BE2C (cell line): ENCODE measurements around the gene DCDC2.

Source experiments
- DNase-seq: peaks from one replicate; pipeline ENCODE4 v3.0.0-alpha.2; 2020
- H3K27me3 ChIP-seq: fragments of 250-450 bp; sonication (Bioruptor Pico); 2 replicates; pipeline ENCODE4 v1.5.1; 2020; ENCODE audit warnings: mild to moderate bottlenecking
- H3K36me3 ChIP-seq: fragments of 250-450 bp; sonication (Bioruptor Pico); 2 replicates; pipeline ENCODE4 v1.5.1; 2020; ENCODE audit warnings: mild to moderate bottlenecking
- H3K4me1 ChIP-seq: fragments of 250-450 bp; sonication (Bioruptor Pico); 2 replicates; pipeline ENCODE4 v1.5.1; 2020
- H3K4me3 ChIP-seq: 2 replicates; pipeline ENCODE4 v1.5.1; 2011; ENCODE audit warnings: low read depth, low read length
- H3K9me3 ChIP-seq: fragments of 250-450 bp; sonication (Bioruptor Pico); 2 replicates; pipeline ENCODE4 v1.5.1; 2020
- CTCF ChIP-seq: IDR thresholded peaks from 2 replicates; pipeline ENCODE4 v1.5.1; 2012; ENCODE audit warnings: mild to moderate bottlenecking, low read depth, low read length

Gene DCDC2

DNA sequence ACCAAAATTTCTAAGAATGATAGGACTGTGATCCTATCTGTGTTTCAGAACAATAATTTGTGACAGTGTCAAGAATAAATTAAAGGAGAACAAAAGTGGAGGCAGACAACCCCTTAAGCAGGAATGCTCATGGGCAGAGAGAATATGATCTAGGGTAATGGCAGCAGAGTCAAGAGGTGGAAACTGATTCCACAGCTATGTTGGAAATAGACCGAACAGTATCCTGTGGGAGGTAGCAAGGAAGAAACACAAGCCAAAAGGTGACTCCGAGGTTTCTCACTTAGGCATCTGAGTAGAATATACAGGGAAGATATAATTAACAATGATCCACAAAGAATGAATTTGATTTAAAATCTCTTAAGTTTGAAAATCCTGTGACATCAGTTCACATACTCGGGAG lies 131.3 kb downstream of the DCDC2 start:
- H3K27me3 ChIP-seq = no peaks in the 10 kb centered on the region
- no peaks in the 10 kb centered on the region for H3K4me1 ChIP-seq
- no peak for DNase-seq

DNA sequence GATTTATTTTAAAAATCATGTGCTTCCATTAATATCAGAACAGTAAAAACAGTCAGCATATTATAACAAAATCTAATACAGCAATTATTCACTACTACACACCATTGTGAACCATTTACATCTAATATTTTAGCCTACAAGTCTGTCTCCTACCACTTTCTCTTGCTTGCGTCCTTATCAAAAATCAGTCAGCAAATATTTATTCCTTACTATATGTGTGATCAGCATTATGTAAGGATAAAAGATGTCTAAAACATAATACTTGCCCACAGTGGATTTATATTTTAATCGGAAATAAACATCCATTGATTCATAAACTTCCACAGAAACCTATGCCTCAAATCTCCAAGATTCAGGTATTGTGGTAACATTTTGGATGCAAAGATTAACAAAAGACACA lies 132.0 kb downstream of the DCDC2 start:
- H3K36me3 ChIP-seq = no peaks in the 10 kb centered on the region
- H3K27me3 ChIP-seq = no peaks in the 10 kb centered on the region
- H3K4me1 ChIP-seq = no peaks in the 10 kb centered on the region
- no peak for TF ChIP-seq CTCF
- no peak for DNase-seq
- H3K4me3 ChIP-seq = no peak overlapping the region
- H3K9me3 ChIP-seq = no peaks in the 10 kb centered on the region

More for the DNA sequence above, 131.3 kb downstream of the DCDC2 start:
- Histone ChIP-seq H3K9me3 (no peaks in the 10 kb centered on the region), H3K36me3 (no peaks in the 10 kb centered on the region), H3K4me3 (no peak overlapping the region)
- TF ChIP-seq CTCF = no peak

GRCh38 chr6:24223115-24223919 lies 134.5 kb downstream of the DCDC2 start:
- no peak overlapping the region for H3K4me3 ChIP-seq
- TF ChIP-seq CTCF = no peak
- no peaks in the 10 kb centered on the region for H3K9me3 ChIP-seq
- DNase-seq = no peak
- no peaks in the 10 kb centered on the region for H3K36me3 ChIP-seq
- no peaks in the 10 kb centered on the region for H3K4me1 ChIP-seq
- no peaks in the 10 kb centered on the region for H3K27me3 ChIP-seq

- no peaks in the 10 kb centered on the region for H3K9me3 ChIP-seq
- no peaks in the 10 kb centered on the region for H3K36me3 ChIP-seq
- no peak for TF ChIP-seq CTCF
- H3K4me1 ChIP-seq = no peaks in the 10 kb centered on the region
- H3K4me3 ChIP-seq = no peak overlapping the region
- no peaks in the 10 kb centered on the region for H3K27me3 ChIP-seq
- DNase-seq = no peak
Observed at GRCh38 chr6:24219670-24220069, 138.2 kb downstream of the DCDC2 start.

- Histone ChIP-seq H3K27me3 (no peaks in the 10 kb centered on the region), H3K9me3 (no peaks in the 10 kb centered on the region), H3K4me1 (no peaks in the 10 kb centered on the region), H3K4me3 (no peak overlapping the region), H3K36me3 (no peaks in the 10 kb centered on the region)
- DNase-seq = no peak
- no peak for TF ChIP-seq CTCF
Observed at GRCh38 chr6:24214984-24215383, 142.9 kb downstream of the DCDC2 start.

- no peak for DNase-seq
- TF ChIP-seq CTCF = no peak
- H3K27me3 ChIP-seq = no peaks in the 10 kb centered on the region
- H3K4me1 ChIP-seq = no peaks in the 10 kb centered on the region
- no peaks in the 10 kb centered on the region for H3K36me3 ChIP-seq
- H3K4me3 ChIP-seq = no peak overlapping the region
- H3K9me3 ChIP-seq = no peaks in the 10 kb centered on the region
Observed at GRCh38 chr6:24207413-24207812, 150.4 kb downstream of the DCDC2 start.
